Measurements from ENCODE around the gene SEPTIN14. TPM values are rescaled to one million over a fixed set of nuclear protein-coding genes. Genes with fewer than 3 reads are reported as not detected.

The SEPTIN14 gene
- total and polyA plus RNA-seq, 2 of the 8 experiments (the other 6 are each of a cell fraction or from before 2014, with no cell fraction given), result not detected

DNA sequence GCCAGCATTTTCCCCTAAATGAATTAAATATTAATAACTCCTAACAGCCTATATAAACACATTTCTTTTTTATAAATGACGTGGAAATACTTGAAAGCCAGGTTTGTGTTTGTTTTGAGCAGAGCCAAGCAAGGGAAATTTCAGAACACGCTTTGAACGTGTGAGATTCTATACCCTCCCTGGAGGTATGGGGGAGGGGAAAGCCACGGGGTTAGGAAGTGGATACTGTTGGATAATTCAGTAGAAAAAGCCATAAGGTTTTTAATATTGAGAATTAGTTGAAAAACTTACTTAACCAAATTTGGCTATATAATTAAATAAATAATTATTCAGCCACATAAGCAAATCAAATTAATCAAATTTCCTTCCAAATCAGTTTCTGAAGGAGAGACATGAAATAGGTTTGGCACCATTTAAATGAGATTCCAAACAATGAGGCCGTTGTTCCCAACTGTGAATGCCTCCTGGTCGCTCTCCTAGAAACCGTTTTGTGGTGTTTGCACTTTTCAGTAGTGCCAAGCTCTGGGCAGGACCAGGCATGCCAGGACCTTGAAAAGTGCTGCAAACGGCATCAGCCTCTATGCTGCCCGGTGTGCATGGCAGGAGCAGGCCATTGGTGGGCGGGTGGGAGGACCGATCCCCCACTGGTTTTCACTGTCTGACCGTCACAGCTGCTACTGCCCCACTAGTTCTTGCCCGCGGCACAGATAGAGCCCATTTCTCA, 88.1 kb downstream of the SEPTIN14 start:
- no peak overlapping the region for H3K56ac ChIP-seq (replicated peaks; ENCODE audit: insufficient read length, low read depth, low read length)
- DNase-seq (ENCODE audit: low read depth in 1 of 2, low spot score in 2 of 2) (peak in 1 of 2 experiments; percentile 53), FAIRE-seq (no peak)
- H2BK20ac ChIP-seq (ENCODE audit: low read length), result no peak overlapping the region
- no peak overlapping the region for H3K18ac ChIP-seq (ENCODE audit: extremely low read depth, low read length)
- H3K27me3 ChIP-seq (replicated peaks in 1 of 4; ENCODE audit: control insufficient read depth in 3 of 4, extremely low read depth in 1 of 4, insufficient read depth in 3 of 4, low read length in 3 of 4), result no peaks in the 10 kb centered on the region
- POLR2A ChIA-PET (ENCODE audit: partially characterized antibody), result interaction anchor here (0.6 kb wide), 1 partner anchor 189 kb away, joined by 3 read pairs; no protein-coding TSS in a partner anchor
- H3K4ac ChIP-seq (replicated peaks; ENCODE audit: insufficient read length, low read depth, low read length), result no peak overlapping the region
- no peak overlapping the region for H2AK5ac ChIP-seq (ENCODE audit: low read depth, low read length)
- no peaks in the 10 kb centered on the region for H3K79me2 ChIP-seq (ENCODE audit: control insufficient read depth in 1 of 2, insufficient read depth in 2 of 2, low read length in 2 of 2)
- H3K36me3 ChIP-seq (ENCODE audit: control insufficient read depth in 2 of 4, insufficient read depth in 4 of 4, low read length in 3 of 4), result no peaks in the 10 kb centered on the region; a peak in 2 of 8 replicates
- H2AFZ ChIP-seq (ENCODE audit: low read length), result no peak overlapping the region
- H2BK12ac ChIP-seq (ENCODE audit: low read depth, low read length), result no peak overlapping the region
- no peak overlapping the region; the same call in 1 of the 2 replicates for H4K8ac ChIP-seq (ENCODE audit: extremely low read depth, insufficient read depth, low read length)
- no peak overlapping the region for H3K14ac ChIP-seq (ENCODE audit: insufficient read length)
- H3K23ac ChIP-seq (ENCODE audit: insufficient read length), result no peak overlapping the region
- H4K5ac ChIP-seq (ENCODE audit: insufficient read length, low read depth, low read length), result no peak overlapping the region
- H4K20me1 ChIP-seq (replicated peaks in 1 of 2; ENCODE audit: control insufficient read depth in 1 of 2, insufficient read depth in 2 of 2, low read length in 2 of 2), result no peaks in the 10 kb centered on the region
- 0 out of 2 replicates have a peak overlapping the region, but pooled peaks have one; percentile 18 for H2BK5ac ChIP-seq (ENCODE audit: low read depth, low read length)
- H3K4me3 ChIP-seq (ENCODE audit: extremely low read depth in 1 of 4, insufficient read depth in 2 of 4, low read depth in 3 of 4, low read length in 4 of 4), result peak overlapping the region in 3 of 4 experiments; percentile 17 to 46 (median 24); a peak in 4 of 8 replicates
- H3K27ac ChIP-seq (ENCODE audit: low read depth, low read length), result no peak overlapping the region
- H2BK15ac ChIP-seq (ENCODE audit: low read length), result no peak overlapping the region
- peaks cover 0 to 5% (median 0%) of the 10 kb centered on the region in 4 experiments; a peak in 3 of 7 replicates for H3K4me1 ChIP-seq (replicated peaks in 1 of 4; ENCODE audit: control insufficient read depth in 3 of 4, insufficient read depth in 4 of 4, low read length in 3 of 4)
- CTCF ChIA-PET (ENCODE audit: partially characterized antibody), result no interaction called here
- no peak overlapping the region for H3K9ac ChIP-seq (replicated peaks in 1 of 4; ENCODE audit: extremely low read depth in 1 of 4, low read depth in 3 of 4, low read length in 3 of 4)
- no peaks in the 10 kb centered on the region; the same call in 1 of the 2 replicates for H3K23me2 ChIP-seq (ENCODE audit: low read depth, low read length)
- H3K9me3 ChIP-seq (ENCODE audit: insufficient read depth in 2 of 2, low read depth in 1 of 2, low read length in 1 of 2), result no peaks in the 10 kb centered on the region
- H3K4me2 ChIP-seq (ENCODE audit: insufficient read depth in 1 of 2, low read depth in 2 of 2, low read length in 2 of 2), result peak overlapping the region; percentile 58 to 66
- no peak overlapping the region for H4K91ac ChIP-seq (replicated peaks; ENCODE audit: insufficient read length, low read length)
- H3K79me1 ChIP-seq (ENCODE audit: low read depth, low read length), result no peaks in the 10 kb centered on the region
- WGBS, 2 experiments (ENCODE audit: extremely low coverage in 1 of 2, insufficient coverage in 1 of 2, insufficient read length in 1 of 2, insufficient replicate concordance in 2 of 2, low coverage in 1 of 2, low lambda C conversion rate in 2 of 2, missing lambda C conversion rate in 1 of 2), result 39% methylated on average over 14 of the region's 14 CpGs; no CpG with 5 or more reads in 1 of the 2 experiments
- no peak overlapping the region for H2BK120ac ChIP-seq (replicated peaks; ENCODE audit: low read depth, low read length)
- TF ChIP-seq SIRT6 (IDR thresholded peaks at IDR 0.05; ENCODE audit: low read length), result no peak
- TF ChIP-seq, protein P1, sequence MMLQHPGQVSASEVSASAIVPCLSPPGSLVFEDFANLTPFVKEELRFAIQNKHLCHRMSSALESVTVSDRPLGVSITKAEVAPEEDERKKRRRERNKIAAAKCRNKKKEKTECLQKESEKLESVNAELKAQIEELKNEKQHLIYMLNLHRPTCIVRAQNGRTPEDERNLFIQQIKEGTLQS (IDR thresholded peaks at IDR 0.05; ENCODE audit: insufficient read depth, low read depth, low read length), result no peak
- no peak for TF ChIP-seq JUN (IDR thresholded peaks at IDR 0.05; ENCODE audit: low read depth, low read length)
- TF ChIP-seq TCF12 (IDR thresholded peaks at IDR 0.05; ENCODE audit: low read depth, low read length), result no peak
- TF ChIP-seq BCL11A (IDR thresholded peaks at IDR 0.05; ENCODE audit: low read depth in 2 of 2, low read length in 2 of 2), result no peak
- no peak for TF ChIP-seq CHD2 (IDR thresholded peaks at IDR 0.05; ENCODE audit: low read length)
- TF ChIP-seq USF2 (IDR thresholded peaks at IDR 0.05; ENCODE audit: low read length), result no peak
- TF ChIP-seq, protein P2, sequence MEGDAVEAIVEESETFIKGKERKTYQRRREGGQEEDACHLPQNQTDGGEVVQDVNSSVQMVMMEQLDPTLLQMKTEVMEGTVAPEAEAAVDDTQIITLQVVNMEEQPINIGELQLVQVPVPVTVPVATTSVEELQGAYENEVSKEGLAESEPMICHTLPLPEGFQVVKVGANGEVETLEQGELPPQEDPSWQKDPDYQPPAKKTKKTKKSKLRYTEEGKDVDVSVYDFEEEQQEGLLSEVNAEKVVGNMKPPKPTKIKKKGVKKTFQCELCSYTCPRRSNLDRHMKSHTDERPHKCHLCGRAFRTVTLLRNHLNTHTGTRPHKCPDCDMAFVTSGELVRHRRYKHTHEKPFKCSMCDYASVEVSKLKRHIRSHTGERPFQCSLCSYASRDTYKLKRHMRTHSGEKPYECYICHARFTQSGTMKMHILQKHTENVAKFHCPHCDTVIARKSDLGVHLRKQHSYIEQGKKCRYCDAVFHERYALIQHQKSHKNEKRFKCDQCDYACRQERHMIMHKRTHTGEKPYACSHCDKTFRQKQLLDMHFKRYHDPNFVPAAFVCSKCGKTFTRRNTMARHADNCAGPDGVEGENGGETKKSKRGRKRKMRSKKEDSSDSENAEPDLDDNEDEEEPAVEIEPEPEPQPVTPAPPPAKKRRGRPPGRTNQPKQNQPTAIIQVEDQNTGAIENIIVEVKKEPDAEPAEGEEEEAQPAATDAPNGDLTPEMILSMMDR (IDR thresholded peaks at IDR 0.05; ENCODE audit: control extremely low read depth in 1 of 3, insufficient read depth in 1 of 3, low read depth in 1 of 3, low read length in 3 of 3), result no peak
